Prostate gland (tissue), 2 donors: ENCODE data around the gene CC2D1B. TPM values are rescaled to one million over a fixed set of nuclear protein-coding genes. Genes with fewer than 3 reads are reported as not detected.

ENCODE experiments used
- DNase-seq: peaks from one replicate; pipeline ENCODE4 v3.0.0-alpha.2; 2019; ENCODE audit warnings: low spot score
- H3K27ac ChIP-seq, 2 donors: fragments of 200-600 bp; sonication (generic); 2 replicates each; pipeline ENCODE4 v1.5.1; 2017 to 2019
- H3K27me3 ChIP-seq: fragments of 200-600 bp; sonication (generic); replicated peaks from 2 replicates; pipeline ENCODE4 v1.5.1; 2019; ENCODE audit not compliant: insufficient read depth
- H3K36me3 ChIP-seq, 2 donors: fragments of 200-600 bp; sonication (generic); 1 replicate in 1 of 2; 2 replicates in 1 of 2; pipeline versions ENCODE4 v1.5.1 to v1.8.1; 2017 to 2019
- H3K4me1 ChIP-seq: fragments of 200-600 bp; sonication (generic); replicated peaks from 2 replicates; pipeline ENCODE4 v1.5.1; 2019
- H3K4me3 ChIP-seq, 2 donors: fragments of 200-600 bp; sonication (generic); 2 replicates each; pipeline ENCODE4 v1.5.1; 2017 to 2019
- H3K9me3 ChIP-seq: fragments of 200-600 bp; sonication (generic); 2 replicates; pipeline ENCODE4 v1.5.1; 2017
- CTCF ChIP-seq, 4 experiments: fragments of 200-600 bp in 2 of 4; fragments of 450-650 bp in 2 of 4; sonication (generic) in 2 of 4; IDR thresholded peaks; 1 replicate in 3 of 4; 2 replicates in 1 of 4; pipeline ENCODE4 v1.5.1; 2016 to 2019; ENCODE audit warnings: antibody characterized with exemption in 4 of 4, mild to moderate bottlenecking in 2 of 4, moderate library complexity in 2 of 4
- POLR2A ChIP-seq: fragments of 450-650 bp; IDR thresholded peaks from one replicate; pipeline ENCODE4 v1.6.1; 2016; ENCODE audit warnings: antibody characterized with exemption, mild to moderate bottlenecking
- POLR2AphosphoS5 ChIP-seq: sonication (generic); formaldehyde crosslinking; IDR thresholded peaks from one replicate; pipeline ENCODE4 v1.6.1; 2017; ENCODE audit warnings: antibody characterized with exemption
- WGBS: methylation state at CpG from one replicate; pipeline ENCODE4 v1.1.5; 2018; 5-methylcytosine and 5-hydroxymethylcytosine counted together
- intact Hi-C: fragments of 100-400 bp; cut with DNase I; formaldehyde crosslinking; loops from one replicate; pipeline ENCODE4 v1.14.2; 2022
- total RNA-seq, 2 donors: library from RNA; depleted of rRNA; stranded (reverse); fragments of >200 nt; gene quantifications; one replicate each; pipeline ENCODE4 v1.1.0, GENCODE V29; 2016

Gene CC2D1B
- total RNA-seq, 2 donors from 2014 or later = 24.2 to 43.9 TPM

GRCh38 chr1:52359676-52360594 lies 6.1 kb downstream of the CC2D1B start:
- Histone ChIP-seq H3K27me3 (no peaks in the 10 kb centered on the region), H3K9me3 (no peaks in the 10 kb centered on the region), H3K4me1 (no peaks in the 10 kb centered on the region), H3K36me3 (peaks cover 39 to 45% of the 10 kb centered on the region in 2 donors), H3K27ac (no peak overlapping the region), H3K4me3 (no peak overlapping the region)
- DNase-seq = no peak
- no peak for TF ChIP-seq POLR2AphosphoS5
- no peak for TF ChIP-seq CTCF (IDR thresholded peaks at IDR 0.05)
- no peak for TF ChIP-seq POLR2A
- WGBS = 94% methylated on average over 24 of the region's 24 CpGs
- intact Hi-C loops = loop anchor here (10.0 kb wide), 1 partner anchor 215 kb away; the partner anchor contains the start of gene ZFYVE9

GRCh38 chr1:52358851-52359497 lies 7.0 kb downstream of the CC2D1B start:
- intact Hi-C loops = no loop called here
- no peak for DNase-seq
- no peak overlapping the region for H3K4me3 ChIP-seq

GRCh38 chr1:52357397-52357796 lies 8.6 kb downstream of the CC2D1B start:
- Histone ChIP-seq H3K27ac (no peak overlapping the region), H3K4me1 (no peaks in the 10 kb centered on the region), H3K9me3 (no peaks in the 10 kb centered on the region), H3K4me3 (no peak overlapping the region), H3K36me3 (peaks cover 48 to 53% of the 10 kb centered on the region in 2 donors), H3K27me3 (no peaks in the 10 kb centered on the region)
- 98% methylated on average over 9 of the region's 9 CpGs for WGBS
- TF ChIP-seq POLR2AphosphoS5 (no peak), CTCF (IDR thresholded peaks at IDR 0.05) (no peak), POLR2A (no peak)
- DNase-seq = no peak
- intact Hi-C loops = no loop called here

More at GRCh38 chr1:52358851-52359497, 7.0 kb downstream of the CC2D1B start:
- Histone ChIP-seq H3K36me3 (peaks cover 39 to 45% of the 10 kb centered on the region in 2 donors), H3K9me3 (no peaks in the 10 kb centered on the region), H3K4me1 (no peaks in the 10 kb centered on the region), H3K27me3 (no peaks in the 10 kb centered on the region), H3K27ac (no peak overlapping the region)
- TF ChIP-seq CTCF (IDR thresholded peaks at IDR 0.05) (no peak), POLR2AphosphoS5 (no peak), POLR2A (no peak)
- 95% methylated on average over 18 of the region's 18 CpGs for WGBS

- intact Hi-C loops = no loop called here
- 90% methylated on average over 8 of the region's 8 CpGs for WGBS
- peaks cover 48 to 53% of the 10 kb centered on the region in 2 donors for H3K36me3 ChIP-seq
Observed at GRCh38 chr1:52356818-52357355, 9.1 kb downstream of the CC2D1B start.

More at GRCh38 chr1:52356818-52357355, 9.1 kb downstream of the CC2D1B start:
- H3K27ac ChIP-seq = no peak overlapping the region
- no peak overlapping the region for H3K4me3 ChIP-seq
- H3K27me3 ChIP-seq = no peaks in the 10 kb centered on the region
- DNase-seq = no peak
- H3K9me3 ChIP-seq = no peaks in the 10 kb centered on the region
- TF ChIP-seq POLR2AphosphoS5 = no peak
- TF ChIP-seq CTCF (IDR thresholded peaks at IDR 0.05) = no peak
- no peak for TF ChIP-seq POLR2A
- no peaks in the 10 kb centered on the region for H3K4me1 ChIP-seq
